Thyroid gland (tissue), 4 donors: ENCODE data around the gene U2SURP.

ENCODE experiments used
- CTCF ChIP-seq, 6 experiments: fragments of 200-600 bp in 3 of 6; fragments of 450-650 bp in 3 of 6; sonication (generic) in 3 of 6; IDR thresholded peaks; one replicate each; pipeline ENCODE4 v1.5.1; 2016 to 2019; ENCODE audit warnings: antibody characterized with exemption in 6 of 6, mild to moderate bottlenecking in 2 of 6, inconsistent platforms in 1 of 6, moderate library complexity in 1 of 6
- POLR2A ChIP-seq, 2 donors: fragments of 450-650 bp; IDR thresholded peaks; one replicate each; pipeline ENCODE4 v1.6.1; 2017; ENCODE audit warnings: antibody characterized with exemption in 2 of 2, mild to moderate bottlenecking in 2 of 2, moderate library complexity in 1 of 2

- TF ChIP-seq POLR2A (IDR thresholded peaks at IDR 0.05) (no peak), CTCF (IDR thresholded peaks at IDR 0.05) (no peak)
These were observed 69.7 kb downstream of the U2SURP start for GRCh38 chr3:143070977-143071551.
